IPS-18c (cell line): ENCODE results near the gene CHD5.

Experiments
- H3K4me3 ChIP-seq: 2 replicates; pipeline ENCODE4 v1.7.0; 2013; ENCODE audit warnings: low read depth, mild to moderate bottlenecking, low read length, moderate library complexity; ENCODE audit not compliant: insufficient read depth
- H3K9me3 ChIP-seq: one replicate; pipeline ENCODE4 v1.6.1; 2013; ENCODE audit warnings: mild to moderate bottlenecking, low read length, moderate library complexity; ENCODE audit not compliant: control insufficient read depth, insufficient read depth

CHD5 gene

DNA sequence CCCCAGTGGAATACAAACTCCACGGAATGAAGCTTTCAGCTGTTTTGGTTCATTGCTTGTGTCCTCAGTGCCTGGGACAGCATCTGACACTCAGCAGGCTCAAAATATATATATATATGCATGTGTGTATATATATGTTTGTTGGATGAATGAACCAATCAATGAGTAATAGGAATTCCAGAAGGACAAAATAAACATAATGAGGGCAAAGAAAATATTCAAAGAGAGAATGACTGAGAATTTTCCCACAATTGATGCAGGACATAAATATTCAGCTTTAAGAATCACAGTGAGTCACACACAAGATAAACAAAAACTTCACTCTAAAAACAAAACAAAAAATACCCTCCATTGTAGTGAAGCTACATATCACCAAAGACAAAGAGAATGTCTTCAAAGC, 64.0 kb downstream of the CHD5 start:
- Histone ChIP-seq H3K4me3 (no peak overlapping the region), H3K9me3 (no peaks in the 10 kb centered on the region)

DNA sequence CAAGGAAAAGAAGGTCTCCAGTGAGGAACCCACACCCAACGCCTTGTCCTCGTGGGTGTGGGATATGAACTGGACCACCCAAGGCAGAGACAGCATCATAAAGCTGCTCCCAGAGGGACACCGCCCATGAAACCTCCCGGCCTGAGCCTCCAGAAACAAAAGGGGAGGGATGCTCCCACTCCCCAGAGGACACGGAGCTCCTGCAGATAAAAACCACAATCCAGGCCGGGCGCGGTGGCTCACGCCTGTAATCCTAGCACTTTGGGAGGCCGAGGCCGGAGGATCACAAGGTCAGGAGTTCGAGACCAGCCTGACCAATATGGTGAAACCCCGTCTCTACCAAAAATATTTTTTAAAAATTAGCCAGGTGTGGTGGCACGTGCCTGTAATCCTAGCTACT, 66.4 kb downstream of the CHD5 start:
- no peak overlapping the region for H3K4me3 ChIP-seq
- no peaks in the 10 kb centered on the region for H3K9me3 ChIP-seq

DNA sequence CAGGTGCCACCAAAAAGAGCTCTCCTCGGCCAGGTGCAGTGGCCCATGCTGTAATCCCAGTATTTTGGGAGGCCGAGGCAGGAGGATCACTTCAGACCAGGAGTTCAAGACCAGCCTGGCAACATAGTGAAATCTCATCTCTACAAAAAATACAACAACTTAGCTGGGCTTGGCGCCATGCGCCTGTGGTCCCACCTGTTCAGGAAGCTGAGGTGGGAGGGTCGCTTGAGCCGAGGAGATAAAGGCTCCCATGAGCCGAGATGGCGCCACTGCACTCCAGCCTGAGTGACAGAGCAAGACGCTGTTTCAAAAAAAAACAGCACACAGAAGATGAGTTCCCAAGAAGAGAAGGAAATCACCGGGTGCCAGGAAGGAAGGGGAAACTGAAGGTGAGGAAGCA, 67.0 kb downstream of the CHD5 start:
- Histone ChIP-seq H3K9me3 (no peaks in the 10 kb centered on the region), H3K4me3 (no peak overlapping the region)

DNA sequence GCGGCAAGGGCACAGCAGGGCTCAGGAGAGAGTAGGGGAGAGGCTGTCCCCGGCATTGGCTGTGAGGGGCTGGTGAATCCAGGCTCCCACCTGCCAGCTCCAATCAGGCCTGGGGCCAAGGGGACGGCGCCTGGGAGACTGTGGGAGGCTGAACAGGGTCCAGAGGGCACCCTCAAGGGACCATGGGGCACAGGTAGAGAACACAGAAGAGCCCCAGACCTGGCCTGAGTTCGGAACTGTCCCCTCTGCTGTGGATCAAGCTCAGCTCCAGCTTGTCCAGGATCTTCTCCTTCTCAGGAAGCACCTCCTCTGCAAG, 67.5 kb downstream of the CHD5 start:
- Histone ChIP-seq H3K4me3 (no peak overlapping the region), H3K9me3 (no peaks in the 10 kb centered on the region)

DNA sequence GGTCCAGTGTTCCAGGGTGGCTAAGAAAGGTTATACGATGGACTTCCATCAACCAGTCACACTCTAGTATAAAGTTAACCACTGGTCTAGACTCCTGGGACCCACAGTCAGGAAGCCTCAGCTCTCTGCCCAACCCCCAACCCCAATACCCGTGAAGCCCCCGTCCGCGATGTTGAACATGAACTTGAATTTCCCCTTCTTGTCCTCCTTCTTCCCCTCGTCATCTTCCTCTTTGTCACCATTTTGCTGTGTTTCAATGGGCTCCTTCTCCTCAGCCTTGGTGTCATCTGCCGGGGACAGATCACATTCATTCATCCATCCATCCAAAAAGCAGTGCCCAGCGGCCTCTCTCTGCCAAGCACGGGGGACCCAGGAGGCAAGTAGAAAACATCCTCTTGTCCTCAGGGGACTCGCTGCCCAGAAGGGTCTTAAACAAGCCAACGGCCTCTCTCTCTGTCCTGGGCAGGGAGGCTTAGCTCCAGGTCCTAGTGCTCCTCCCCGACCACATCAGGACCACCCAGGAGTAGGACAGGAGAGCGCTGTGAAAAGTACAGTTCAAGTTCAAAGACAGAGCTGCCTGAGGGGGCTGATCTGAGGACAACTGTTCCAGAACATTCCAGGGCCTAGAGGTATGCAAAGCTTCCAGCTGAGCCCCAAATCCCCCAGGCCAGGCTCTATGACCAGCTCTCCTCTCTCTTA, 68.0 kb downstream of the CHD5 start:
- Histone ChIP-seq H3K9me3 (no peaks in the 10 kb centered on the region), H3K4me3 (no peak overlapping the region)

DNA sequence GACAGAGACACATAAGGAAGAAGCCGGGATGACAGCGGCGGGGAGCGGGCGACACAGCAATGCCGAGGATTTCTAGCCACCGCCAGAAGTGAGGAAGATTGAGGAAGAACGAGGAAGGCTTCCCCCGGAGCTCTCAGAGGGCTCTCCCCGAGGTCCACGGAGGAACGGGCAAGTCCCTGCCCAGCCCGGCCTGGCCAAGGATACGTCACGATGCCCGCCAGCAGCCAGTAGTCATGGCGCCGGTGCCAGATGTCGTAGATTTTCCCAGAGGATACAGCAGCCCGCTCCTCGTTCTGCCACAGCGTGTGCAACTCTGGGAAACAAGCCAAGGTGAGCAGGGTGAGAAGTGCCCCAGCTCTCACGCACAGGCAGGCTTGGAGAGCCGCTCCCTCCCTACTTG, 68.5 kb downstream of the CHD5 start:
- no peak overlapping the region for H3K4me3 ChIP-seq
- no peaks in the 10 kb centered on the region for H3K9me3 ChIP-seq

DNA sequence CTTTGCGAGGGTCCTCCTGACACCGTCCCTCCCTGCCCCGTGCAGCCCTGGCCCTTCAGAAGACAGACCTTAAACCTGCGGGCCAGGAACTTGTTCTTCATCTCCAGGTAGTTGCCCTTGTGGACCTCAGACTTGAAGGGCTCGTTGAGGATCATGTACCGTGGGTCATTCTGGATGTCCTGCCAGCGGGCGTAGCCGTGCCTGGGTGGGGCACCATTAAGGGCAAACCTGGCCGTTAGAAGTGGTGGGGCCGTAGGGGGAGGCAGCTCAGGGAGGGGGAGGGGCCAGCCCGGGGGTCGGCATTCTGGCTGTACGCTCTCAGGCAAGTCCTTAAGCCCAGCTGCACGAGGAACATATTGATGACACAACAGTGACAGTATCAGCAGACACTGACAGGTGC, 69.8 kb downstream of the CHD5 start:
- Histone ChIP-seq H3K9me3 (no peaks in the 10 kb centered on the region), H3K4me3 (no peak overlapping the region)

DNA sequence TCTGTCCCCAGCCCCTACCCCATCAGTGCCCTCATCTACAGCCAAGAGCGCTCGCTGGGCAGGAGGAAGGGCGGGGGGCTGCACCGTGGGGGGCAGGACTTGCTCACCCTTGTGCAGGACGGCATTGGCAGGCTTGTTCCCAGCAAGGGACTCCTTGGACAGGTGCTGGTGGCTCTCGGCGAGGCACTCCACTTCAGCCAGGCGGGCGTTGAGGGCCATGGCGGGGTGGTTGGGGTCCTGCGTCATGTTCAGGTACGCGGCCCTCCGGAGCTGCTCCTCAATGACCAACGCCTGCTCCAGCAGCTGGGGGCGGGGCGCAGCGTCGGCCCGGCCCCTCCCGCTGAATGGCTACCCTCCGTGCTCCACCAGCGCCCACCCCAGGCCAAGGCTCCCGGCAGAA, 70.4 kb downstream of the CHD5 start:
- H3K9me3 ChIP-seq, result no peaks in the 10 kb centered on the region
- H3K4me3 ChIP-seq, result no peak overlapping the region

DNA sequence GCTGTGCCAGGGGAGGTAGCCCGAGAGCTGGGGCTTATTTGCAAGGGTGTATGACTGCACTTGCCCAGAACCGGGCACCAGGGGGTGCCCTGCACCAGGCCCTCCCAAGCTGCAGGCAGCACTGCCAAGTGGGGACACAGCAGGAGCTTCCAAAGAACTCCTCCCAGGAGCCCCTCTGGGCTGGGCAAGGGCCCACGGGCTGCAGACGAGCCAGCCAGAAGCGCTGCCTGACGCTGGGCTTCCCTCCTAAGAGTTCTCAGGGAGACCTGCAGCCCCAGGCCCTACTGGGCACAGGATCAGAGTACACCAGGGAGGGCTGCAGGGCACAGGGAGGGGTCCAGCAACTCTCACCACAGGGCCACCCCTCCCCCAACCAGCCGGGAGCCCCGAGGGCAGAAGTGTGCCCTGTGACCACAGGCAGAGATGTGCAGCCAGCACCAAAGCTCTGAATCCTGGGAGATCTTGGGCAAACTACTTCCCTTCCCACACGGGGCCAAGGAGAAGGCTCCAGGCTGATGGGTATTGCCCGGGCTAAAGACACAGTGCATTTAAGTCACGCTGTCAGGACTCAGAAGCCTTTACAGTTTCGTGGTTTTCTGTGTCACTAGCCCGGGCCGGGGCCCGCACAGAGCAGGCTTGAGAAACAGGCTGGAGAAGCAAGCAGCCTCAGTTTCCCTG, 71.0 kb downstream of the CHD5 start:
- H3K9me3 ChIP-seq, result no peaks in the 10 kb centered on the region

DNA sequence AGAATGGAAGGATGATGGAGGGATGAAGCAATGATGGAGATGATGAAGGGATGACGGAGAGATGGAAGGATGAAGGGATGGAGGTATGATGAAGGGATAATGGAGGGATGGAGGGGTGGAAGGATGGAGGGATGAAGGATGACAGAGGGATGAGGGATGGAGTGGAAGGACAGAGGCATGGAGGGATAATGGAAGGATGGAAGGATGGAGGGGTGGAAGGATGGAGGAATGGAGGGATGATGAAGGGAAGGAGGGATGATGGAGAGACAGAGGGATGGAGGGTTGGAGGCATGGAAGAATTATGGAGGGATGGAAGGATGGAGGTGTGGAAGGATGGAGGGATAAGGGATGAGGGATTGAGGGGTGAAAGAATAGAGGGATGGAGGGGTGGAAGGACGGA, 71.6 kb downstream of the CHD5 start:
- Histone ChIP-seq H3K9me3 (no peaks in the 10 kb centered on the region), H3K4me3 (no peak overlapping the region)

More for the DNA sequence above, 71.0 kb downstream of the CHD5 start:
- no peak overlapping the region for H3K4me3 ChIP-seq

DNA sequence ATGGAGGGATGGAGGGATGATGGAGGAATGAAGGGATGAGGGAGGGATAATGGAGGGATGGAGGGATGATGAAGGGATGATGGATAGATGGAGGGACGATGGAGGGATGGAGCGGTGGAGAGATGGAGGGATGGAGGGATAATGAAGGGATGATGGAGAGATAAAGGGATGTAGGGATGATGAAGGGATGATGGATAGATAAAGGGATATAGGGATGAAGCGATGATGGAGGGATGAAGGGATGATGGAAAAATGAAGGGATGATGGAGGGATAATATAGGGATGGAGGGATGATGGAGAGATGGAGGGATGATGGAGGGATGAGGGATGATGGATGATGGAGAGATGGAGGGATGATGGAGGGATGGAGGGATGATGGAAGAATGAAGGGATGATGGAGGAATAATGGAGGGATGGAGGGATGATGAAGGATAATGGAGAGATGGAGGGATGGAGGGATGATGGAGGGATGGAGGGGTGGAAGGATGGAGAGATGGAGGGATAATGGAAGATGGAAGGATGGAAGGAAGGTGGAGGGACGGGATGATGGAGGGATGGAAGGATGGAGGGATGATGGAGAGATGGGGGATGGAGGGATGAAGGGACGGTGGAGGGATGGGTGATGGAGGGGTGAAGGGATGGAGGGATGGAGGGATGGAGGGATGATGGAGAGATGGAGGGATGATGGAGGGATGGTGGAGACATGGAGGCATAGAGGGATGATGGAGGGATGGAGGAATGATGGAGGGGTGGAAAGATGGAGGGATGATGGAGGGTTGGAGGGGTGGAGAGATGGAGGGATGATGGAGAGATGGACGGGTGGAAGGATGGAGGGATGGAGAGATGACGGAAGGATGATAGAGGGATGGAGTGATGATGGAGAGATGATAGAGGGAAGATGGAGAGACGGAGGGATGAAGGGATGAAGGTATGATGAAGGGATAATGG, 72.4 kb downstream of the CHD5 start:
- H3K4me3 ChIP-seq, result no peak overlapping the region
- H3K9me3 ChIP-seq, result no peaks in the 10 kb centered on the region

DNA sequence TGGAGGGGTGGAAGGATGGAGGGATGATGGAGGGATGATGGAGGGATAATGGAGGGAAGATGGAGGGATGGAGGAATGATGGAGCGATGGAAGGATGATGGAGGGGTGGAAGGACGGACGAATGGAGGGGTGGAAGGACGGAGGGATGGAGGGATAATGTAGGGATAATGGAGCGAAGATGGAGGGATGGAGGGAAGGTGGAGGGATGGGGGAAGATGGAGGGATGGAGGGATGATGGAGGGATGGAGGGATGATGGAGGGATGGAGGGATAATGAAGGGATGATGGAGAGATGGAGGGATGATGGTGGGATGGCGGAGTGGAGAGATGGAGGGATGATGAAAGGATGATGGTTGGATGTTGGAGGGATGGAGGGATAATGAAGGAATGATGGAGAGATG, 73.1 kb downstream of the CHD5 start:
- no peak overlapping the region for H3K4me3 ChIP-seq
- peaks cover 4% of the 10 kb centered on the region for H3K9me3 ChIP-seq

DNA sequence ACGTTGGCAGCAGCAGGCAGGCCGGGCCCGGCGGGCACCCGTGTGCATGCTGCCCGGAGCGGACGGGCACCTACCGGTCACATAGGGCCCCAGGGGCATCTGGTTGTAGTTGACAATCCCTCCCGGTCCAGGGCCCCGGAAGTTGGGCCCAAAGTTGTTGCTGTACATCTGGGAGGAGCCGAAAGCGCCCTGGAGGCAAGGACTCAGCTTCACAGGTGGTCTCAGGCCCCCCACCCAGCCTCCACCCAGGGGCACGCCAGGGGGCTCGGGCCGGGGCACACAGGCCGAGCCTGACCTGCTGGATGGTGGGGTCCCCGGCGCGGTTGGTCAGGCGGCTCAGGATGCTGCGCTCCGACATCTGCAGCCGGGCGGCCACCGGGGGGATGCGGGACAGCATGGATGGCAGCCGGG, 73.8 kb downstream of the CHD5 start:
- peaks cover 4% of the 10 kb centered on the region for H3K9me3 ChIP-seq
- H3K4me3 ChIP-seq, result no peak overlapping the region

DNA sequence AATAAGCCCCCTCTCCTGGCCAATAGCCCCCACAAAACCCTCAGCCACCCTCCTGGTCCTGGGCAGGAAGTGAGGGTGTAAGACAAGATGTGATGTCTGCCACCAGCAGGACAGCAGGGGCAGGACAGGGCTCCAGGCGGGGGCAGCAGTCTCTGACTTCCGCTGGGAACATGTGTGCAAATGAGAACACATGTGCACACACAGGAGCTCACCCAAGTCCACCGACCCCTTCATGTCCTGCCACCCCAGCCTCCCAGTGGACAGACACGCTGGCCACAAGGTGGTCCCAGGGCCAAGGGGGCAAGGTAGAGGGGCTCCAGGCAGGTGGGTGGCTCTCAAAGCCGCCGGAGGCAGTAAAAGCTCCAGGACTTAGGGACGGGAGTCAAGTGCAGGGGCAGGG, 74.4 kb downstream of the CHD5 start:
- Histone ChIP-seq H3K4me3 (no peak overlapping the region), H3K9me3 (peaks cover 4% of the 10 kb centered on the region)

DNA sequence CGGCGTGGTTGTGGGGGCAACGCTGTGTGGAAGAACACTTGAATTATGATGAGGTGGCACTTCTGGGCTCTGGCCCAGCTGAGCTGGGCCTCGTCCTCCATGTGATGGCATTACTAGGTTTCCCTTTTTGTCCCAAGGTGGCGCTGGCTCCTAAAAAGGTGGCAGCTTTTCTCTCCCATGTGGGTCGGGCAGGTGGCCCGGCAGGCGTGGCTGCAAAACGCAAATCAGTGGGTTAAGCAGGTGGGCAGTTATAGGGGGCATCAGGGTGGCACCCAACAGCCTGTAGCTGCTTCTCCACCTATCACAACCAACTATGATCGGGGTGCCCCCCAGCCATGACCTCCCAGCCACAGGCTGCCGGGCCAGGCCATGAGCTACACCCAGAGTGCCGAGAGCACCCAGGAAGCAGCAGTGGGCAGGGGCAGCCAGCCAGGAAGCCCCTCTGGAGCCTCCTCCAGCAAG, 74.9 kb downstream of the CHD5 start:
- Histone ChIP-seq H3K9me3 (peaks cover 4% of the 10 kb centered on the region), H3K4me3 (no peak overlapping the region)

DNA sequence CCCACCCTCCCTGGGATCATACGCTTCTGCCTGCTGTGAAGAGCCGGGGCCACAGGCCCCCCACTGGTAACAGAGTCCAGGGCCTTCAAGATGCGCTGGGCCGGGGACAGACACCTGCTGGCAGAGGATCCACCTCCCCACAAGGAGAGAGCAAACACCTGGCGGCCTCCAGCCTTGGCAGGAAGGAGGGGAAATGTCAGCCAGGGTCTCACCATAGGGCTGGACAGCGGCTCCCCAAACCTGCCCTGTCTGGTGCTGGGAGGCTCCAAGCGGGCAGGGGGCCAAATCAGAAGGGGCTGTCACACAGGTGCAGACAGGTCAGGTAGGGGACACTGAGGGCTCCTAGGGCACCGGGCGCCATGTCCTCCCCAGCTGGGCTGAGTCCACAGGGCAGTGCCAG, 75.5 kb downstream of the CHD5 start:
- Histone ChIP-seq H3K4me3 (no peak overlapping the region), H3K9me3 (peaks cover 4% of the 10 kb centered on the region)

DNA sequence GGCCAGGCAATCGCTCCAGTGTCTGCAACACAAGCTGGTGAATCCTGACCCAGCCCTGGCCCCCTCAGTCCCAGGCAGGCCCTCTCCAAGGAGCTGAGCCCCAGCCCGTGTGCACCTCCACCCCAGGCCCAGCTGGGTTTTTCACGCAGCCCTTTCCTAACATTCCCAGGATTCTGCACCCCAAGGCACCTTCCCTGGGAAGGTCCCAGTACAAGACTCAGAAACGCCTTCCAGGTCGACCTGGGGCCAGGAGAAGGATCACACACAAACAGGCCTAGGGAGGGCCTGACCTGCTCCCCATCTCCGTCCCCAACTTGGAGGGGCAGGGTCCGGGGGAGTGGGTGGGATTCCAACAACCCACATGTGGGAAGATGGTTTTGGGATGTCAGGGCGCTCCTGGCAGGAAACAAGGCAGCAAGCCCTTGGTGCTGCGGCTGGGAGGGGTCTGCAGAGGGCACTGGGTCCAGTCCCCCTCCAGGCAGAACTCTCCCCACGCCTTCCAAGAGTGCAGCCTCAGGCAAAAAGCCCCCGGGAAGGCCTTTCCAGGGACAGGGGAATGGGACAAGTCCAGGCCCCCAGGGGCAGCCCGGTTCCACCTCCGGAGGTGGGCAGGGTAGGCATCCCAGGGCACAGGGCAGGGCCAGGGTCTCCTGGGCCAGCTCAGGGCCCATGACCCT, 76.1 kb downstream of the CHD5 start:
- Histone ChIP-seq H3K4me3 (no peak overlapping the region), H3K9me3 (peaks cover 4% of the 10 kb centered on the region)
